HG03565 (cell line): ENCODE data around the gene CHTF18.
"Not testable (repeated sequence)": the region's sequence is repeated elsewhere in the genome, so short reads cannot be mapped to it uniquely, and the experiment has no call there.

Experiments
- ATAC-seq: cut with Tn5 transposase; IDR thresholded peaks from one replicate; pipeline ENCODE4 v1.9.1; 2021; ENCODE audit warnings: mild to moderate bottlenecking, moderate library complexity; ENCODE audit not compliant: unreplicated experiment

The CHTF18 gene

DNA sequence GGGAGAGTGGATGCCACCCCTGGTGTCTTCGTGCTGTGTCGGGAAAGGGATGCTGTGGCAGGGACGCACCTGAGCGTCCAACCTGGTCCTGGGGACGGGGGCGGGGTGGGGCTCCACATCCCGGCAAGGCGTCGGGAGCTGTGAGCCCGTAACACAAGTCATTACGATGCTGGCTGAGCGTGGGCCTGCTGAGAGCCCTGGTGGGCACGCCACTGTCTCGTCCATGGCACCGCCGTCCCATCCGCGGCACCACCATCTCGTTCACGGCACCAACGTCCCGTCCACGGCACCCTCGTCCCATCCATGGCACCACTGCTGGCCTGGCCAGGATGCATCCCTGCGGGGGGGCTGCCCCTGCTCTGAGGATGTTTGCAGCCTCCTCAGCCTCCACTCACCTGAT, 36.2 kb downstream of the CHTF18 start:
- ATAC-seq = no peak

GRCh38 chr16:825341-826061, 37.1 kb downstream of the CHTF18 start:
- no peak for ATAC-seq

DNA sequence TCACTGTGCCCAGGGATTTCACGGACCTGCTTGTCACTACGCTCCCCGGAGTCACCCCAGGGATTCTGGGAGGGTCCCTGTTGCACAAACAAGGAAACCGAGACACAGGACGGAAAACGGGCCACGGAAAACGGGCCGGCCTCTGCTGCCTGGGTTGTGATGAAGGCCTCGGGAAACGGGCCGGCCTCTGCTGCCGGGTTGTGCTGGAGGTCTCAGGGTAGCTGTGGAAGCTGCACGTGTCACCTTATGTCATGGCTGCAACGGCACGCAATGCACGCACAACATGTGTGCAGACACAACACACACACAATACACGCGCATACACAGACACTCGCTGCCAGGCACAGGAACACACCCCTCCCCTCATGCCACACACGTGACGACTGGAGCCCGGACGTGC, 39.1 kb downstream of the CHTF18 start:
- ATAC-seq = no peak

- ATAC-seq = no peak
These were observed 40.5 kb downstream of the CHTF18 start for GRCh38 chr16:828891-829290.

GRCh38 chr16:830107-830870, 41.9 kb downstream of the CHTF18 start:
- no peak for ATAC-seq

DNA sequence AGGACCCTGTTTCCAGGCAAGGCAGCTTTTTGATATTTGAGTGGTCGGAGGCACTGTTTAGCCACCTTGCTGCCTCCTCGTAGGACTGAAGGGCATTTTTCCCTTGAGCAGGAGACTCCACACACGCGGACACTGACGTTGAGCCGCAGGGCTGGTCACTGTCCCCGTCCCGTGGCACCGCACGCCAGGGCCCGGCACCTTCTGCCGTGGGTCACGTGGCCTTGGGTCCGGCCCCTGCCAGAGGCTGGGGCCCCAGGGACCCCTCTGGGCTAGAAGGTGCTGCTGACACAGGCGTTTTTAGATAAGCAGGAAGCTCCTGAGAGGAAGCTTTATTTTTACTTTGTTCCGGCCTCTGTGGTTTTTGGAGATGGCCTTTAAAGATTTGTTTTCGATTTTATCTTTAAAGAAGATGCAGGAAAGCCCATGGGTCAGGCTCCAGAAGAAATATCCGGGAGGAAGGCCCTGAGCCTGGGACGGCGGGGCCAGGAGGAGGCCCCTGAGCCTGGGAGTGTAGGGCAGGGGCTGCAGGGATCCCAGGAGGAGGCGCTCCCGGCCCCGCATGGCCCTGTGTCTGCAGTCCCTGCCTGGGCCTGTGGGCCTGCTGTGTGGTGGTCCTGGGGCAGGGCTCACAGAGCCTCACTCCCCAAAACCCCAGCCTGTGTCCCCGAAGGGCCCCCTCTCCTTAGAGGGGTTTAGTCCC, 42.6 kb downstream of the CHTF18 start:
- no peak for ATAC-seq

GRCh38 chr16:831571-832413, 43.4 kb downstream of the CHTF18 start:
- ATAC-seq = no peak

DNA sequence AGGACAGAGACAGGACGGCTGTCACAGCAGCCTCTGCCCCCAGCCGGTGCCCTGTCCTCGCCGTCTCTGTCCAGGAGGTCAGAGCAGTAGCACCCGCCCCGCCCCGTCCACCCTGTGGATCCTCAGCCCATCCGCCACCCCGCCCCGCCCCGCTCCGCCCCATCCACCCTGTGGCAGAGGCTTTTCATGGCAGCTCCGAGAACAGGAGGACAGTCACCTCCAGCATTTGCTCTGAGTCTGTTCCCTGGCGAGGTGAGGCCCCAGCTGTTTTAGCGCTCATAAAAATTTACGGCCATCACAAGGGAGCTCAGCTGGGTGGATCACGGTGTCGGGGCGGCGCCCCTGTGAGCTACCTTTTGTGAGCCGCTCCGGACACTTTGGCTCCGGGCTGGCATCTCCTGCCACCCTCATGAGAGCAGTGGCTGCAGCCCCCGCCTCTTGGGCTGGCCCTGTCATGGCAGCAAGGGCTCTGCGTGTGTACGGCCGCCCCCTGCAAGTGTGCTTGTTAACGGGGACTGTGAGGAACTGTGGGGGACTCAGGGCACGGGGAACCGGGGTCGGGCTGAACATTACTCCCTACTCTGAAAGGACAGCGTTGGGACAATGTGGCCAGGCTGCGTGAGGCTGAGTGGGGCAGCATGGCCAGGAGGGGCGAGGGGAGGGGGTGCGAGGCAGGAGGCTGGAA, 44.4 kb downstream of the CHTF18 start:
- no peak for ATAC-seq

DNA sequence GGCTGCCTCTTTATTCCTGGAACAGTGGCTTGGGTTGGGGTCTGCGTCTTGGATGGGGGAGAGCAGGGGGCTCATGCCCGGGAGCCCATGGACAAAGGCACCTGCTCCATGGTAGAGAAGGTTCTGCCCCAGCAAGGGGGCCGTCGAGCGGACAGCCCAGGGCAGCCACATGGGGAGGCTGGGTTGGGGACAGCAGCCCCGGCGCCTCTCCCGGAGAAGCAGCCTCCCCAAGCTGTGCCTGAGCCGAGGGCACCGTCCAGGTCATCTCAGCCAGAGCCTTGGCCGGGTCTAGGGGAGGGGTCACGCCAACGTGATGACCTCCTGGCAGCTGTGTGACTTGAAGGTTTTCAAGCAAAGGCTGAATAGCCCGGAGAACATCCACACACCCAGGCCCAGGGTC, 45.0 kb downstream of the CHTF18 start:
- ATAC-seq = no peak

GRCh38 chr16:835373-835772, 47.0 kb downstream of the CHTF18 start:
- ATAC-seq = no peak

- ATAC-seq = no peak
These were observed 47.8 kb downstream of the CHTF18 start for GRCh38 chr16:836221-836620.

- ATAC-seq = not testable (repeated sequence)
These were observed 48.4 kb downstream of the CHTF18 start for GRCh38 chr16:836822-837221.

DNA sequence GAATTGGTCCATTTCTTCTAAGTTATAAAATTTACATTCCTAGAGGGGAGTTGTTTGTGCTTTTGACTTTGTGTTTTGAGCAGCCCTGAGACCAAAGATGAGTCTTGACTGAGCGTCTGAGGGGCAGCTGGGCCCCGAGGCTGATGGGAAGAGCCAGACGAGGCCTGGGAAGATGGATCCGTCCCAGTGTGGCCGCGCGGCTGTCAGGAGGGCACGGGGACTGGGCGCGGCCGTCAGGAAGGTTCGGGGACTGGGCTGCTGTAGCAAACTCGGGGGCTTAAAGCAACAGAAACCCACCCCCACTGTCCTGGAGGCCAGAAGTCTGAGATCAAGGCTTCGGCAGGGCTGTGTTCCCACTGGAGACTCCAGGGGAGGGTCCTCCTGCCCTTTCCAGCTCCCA, 50.3 kb downstream of the CHTF18 start:
- no peak for ATAC-seq

DNA sequence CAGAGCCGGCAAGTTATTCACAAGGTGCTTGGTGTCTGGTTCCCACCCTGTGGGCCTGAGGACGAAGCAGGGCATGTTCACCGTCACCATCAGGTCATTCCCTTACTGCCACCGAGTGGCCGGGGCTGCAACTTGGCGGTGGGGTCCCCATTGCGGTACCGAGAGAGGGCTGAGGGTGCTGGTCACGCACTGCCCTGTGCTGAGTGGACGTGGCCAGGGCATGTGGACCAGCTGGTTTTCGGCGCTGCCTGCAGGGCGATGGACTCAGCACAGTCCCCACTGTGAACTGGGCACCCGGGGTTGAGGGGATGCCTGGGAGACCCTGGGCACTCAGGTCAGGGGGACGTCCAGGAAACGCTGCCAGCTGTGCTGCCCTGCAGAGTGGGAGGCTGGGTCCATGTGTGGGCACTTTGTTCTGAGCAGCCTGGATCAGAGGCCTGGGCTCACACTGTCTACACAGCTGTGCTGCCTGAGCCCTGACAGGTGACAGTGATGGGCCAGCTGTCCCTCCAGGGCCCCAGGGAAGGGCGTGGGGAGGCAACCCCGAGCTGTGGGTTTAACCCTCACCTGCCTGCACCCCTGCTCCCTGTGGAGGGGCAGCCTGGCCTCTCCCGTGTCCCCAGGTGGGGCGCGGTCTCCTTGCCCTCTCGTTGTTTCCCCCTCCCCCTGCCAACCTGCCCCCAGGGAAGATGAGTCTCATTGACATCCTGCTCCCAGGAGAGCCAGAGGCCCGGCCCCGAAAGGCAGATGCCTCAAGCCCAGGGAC, 51.4 kb downstream of the CHTF18 start:
- ATAC-seq = no peak

- no peak for ATAC-seq
These were observed 52.4 kb downstream of the CHTF18 start for GRCh38 chr16:840561-841454.

DNA sequence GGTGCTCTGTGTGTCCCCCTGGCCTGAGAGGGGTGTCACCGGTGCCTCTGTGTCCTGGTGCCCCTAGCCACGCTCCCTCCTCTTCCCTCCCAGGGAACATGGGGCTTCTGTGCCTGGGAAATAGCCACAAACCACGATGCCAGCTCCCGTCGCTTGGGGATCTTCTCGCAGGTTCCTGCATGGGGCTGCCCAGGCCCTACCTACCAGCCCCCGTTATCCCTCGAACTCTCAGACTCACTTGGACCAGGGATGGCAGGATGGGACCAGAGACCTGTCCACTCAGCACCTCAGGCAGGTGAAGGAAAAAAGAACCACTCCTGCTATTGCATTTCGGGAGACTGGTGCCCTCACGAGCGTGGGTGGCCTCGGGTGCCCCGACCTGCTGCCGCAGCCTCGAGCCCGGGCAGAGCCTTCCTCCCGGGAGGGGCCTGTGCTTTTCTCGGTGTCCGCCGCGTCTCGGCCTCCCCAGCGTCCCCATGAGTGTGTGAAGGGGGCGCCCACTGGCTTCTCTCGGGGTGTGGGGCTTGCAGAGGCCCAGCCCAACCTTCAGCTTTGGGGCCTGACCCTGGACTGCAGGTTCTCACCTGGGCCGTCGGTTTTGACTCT, 53.1 kb downstream of the CHTF18 start:
- ATAC-seq = no peak

- ATAC-seq = no peak
These were observed 53.6 kb downstream of the CHTF18 start for GRCh38 chr16:842061-842476.
